T-helper 1 cell (primary cell): ENCODE measurements around the gene KDM6B.
"Not testable (repeated sequence)": the region's sequence is repeated elsewhere in the genome, so short reads cannot be mapped to it uniquely, and the experiment has no call there.

ENCODE experiments used
- DNase-seq, 5 donors: peaks; one replicate each; pipeline ENCODE4 v3.0.0-alpha.2; 2012 to 2020
- total RNA-seq, 4 donors: gene quantifications; one replicate each; lab custom pipeline; 2026; lab: John Stamatoyannopoulos, UW

Gene KDM6B, protein sequence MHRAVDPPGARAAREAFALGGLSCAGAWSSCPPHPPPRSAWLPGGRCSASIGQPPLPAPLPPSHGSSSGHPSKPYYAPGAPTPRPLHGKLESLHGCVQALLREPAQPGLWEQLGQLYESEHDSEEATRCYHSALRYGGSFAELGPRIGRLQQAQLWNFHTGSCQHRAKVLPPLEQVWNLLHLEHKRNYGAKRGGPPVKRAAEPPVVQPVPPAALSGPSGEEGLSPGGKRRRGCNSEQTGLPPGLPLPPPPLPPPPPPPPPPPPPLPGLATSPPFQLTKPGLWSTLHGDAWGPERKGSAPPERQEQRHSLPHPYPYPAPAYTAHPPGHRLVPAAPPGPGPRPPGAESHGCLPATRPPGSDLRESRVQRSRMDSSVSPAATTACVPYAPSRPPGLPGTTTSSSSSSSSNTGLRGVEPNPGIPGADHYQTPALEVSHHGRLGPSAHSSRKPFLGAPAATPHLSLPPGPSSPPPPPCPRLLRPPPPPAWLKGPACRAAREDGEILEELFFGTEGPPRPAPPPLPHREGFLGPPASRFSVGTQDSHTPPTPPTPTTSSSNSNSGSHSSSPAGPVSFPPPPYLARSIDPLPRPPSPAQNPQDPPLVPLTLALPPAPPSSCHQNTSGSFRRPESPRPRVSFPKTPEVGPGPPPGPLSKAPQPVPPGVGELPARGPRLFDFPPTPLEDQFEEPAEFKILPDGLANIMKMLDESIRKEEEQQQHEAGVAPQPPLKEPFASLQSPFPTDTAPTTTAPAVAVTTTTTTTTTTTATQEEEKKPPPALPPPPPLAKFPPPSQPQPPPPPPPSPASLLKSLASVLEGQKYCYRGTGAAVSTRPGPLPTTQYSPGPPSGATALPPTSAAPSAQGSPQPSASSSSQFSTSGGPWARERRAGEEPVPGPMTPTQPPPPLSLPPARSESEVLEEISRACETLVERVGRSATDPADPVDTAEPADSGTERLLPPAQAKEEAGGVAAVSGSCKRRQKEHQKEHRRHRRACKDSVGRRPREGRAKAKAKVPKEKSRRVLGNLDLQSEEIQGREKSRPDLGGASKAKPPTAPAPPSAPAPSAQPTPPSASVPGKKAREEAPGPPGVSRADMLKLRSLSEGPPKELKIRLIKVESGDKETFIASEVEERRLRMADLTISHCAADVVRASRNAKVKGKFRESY (N-terminal part only)
- total RNA-seq = 166 to 357 (median 289) reads per million in 4 donors

DNA sequence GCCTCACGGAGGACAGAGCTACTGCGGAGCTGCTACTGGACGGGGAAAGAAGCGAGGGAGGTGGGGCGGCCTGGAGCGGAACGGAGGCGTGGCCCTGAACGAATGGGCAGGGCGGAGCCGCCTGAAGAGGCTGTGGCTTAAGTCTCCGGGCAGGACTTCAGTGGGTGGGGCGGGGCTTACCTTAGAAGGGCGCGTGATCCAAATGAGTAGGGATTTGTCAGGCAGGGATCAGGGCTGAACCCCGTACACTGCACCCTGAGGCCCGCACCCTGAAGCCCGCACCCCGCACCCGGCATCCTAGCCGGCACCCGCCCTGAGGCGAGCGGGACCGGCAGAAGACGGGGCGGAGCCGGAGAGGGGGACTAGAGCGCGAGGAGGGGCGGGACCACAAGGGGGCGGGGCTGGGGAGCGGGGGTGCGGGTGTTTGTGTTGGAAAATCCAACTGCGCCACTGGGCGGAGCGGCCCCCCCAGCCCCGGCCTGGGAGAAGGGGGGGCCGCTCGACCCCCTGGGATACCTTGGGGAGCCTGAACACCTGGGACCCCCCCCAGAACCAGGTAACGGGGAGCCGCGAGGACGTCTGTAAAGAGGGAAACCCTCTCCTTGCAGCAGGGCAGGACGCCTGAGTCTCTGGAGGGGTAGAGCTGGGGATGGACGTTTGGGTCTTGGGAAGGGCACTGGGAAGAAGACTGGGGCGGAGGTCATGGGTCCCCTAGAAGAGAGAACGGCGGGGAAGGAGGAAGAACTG is at the start of gene KDM6B:
KDM6B (plus strand) TSS at position 423 of the 747 bp plus-strand sequence. CDS start 11,338 bp downstream, outside the sequence.
- peak; percentile 79 to 91 (median 85) for DNase-seq

DNA sequence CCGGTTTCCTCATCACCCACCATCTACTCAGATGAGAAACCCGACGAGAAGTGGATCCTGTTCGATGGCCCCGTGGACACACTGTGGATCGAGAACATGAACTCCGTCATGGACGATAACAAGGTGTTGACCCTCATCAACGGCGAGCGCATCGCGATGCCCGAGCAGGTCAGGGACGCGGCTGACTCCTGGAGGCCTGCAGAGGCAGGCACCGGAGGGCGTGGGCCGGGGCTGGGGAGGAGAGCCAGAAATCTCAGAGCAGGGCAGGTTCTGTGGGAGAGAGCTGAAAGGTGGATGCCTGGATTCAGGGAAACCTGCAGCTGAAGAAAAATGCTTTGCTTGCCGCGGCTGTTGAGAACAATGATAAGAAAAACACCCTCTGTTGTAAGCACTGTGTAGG is 47.2 kb upstream of the KDM6B start:
- DNase-seq = no peak

DNA sequence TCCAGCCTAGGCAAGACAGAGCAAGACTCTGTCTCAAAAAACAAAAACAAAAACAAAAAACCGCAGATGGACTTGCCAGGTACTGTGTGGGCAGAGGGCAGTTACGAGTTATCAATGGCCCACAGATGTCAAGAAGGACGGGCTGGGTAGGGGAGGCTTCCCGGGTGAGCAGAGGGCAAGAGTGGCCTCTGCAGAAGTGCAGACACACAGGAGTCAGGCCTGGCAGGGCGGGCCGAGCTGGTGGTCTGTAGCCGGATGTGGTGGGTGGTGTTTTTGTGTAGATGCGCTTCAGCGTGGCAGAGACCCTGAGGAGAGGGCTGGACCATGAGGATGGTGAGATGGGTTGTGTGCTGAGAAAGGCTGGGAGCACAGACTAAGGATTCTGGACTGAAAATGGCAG is 44.9 kb upstream of the KDM6B start:
- DNase-seq = no peak

DNA sequence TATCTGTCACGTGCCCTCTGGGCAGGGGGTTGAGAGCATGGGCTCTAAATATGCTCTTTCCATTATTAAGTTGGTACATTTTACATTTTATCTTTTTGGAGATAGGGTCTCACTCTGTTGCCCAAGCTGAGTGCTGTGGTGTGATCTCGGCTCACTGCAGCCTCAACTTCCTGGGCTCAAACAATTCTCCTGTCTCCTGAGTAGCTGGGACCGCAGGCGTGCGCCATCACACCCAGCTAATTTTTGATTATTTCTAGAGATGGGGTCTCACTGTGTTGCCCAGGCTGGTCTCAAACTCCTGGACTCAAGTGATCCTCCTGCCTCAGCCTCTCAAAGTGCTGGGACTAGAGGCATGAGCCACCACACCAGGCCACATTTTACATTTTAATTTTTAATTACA is 43.9 kb upstream of the KDM6B start:
- no peak for DNase-seq

DNA sequence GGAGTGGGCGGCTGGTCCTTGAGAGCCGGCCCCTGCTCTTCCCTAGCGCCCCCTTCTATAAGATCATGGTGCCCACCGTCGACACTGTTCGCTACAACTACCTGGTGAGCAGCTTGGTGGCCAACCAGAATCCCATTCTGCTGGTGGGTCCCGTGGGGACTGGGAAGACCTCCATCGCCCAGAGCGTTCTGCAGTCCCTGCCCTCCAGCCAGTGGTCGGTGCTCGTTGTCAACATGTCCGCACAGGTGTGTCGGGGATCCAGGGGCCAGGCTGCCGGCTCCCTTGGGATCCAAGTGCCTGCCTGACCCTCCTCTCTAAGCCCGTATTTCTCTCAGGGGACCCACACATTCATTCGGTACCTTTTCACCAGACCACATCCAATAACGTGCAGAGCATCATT is 41.4 kb upstream of the KDM6B start:
- DNase-seq = no peak

DNA sequence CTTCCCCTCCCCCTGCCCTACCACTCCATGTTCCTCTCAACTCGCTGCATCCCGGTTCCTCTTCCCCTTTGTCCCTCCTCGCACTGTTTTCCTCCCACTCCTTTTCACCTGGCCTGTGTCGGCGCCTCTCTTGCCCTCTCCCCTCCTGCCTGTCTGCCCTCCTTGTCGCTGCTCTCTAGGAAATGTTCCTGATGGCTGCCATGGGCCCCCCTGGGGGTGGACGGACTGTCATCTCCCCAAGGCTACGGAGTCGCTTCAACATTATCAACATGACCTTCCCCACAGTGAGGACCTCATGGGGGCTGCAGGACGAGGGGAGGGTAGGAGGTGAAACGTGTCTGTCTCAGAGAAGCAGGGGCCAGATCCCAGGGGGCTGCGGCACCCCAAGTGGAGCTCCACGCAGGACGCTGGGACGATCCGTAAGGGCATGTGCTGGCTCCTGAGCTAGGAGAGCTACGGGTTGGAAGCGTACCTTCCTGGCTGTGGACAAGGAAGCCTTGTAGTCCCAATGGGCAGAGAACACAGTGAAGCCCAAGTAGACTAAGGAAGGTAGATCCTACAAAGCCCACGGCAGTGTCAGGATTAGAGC is 39.8 kb upstream of the KDM6B start:
- no peak for DNase-seq

DNA sequence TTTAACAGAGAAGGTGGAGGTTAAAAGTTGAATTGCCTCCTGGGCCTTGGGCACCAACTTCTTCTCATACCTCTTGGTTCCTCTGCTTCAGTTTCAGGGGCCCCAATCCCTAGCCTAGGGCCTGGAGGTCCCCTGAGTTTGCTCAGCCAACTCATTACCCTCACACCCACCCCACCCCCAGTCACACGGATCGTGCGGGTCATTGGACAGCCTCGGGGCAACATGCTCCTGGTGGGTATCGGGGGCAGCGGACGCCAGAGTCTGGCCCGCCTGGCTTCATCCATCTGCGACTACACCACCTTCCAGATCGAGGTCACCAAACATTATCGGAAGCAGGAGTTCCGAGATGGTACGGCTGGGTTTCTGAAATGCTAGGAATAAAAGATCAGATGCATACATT is 36.0 kb upstream of the KDM6B start:
- DNase-seq = no peak

DNA sequence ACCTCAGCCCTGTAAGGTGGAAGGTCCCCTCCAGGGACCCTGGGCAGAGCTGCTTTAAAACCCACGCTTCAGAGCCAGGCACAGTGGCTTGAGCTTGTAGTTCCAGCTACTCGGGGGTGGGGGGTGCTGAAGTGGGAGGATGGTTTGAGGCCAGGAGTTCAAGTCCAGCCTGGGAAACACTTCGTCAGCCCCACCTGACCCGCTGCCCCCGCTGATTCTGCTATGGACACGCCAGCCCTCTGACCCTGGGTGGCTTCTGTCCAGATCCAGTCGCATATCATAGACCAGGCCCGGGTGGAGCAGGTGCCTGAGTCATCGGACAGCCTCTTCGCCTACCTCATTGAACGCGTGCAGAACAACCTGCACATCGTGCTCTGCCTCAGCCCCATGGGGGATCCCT is 35.2 kb upstream of the KDM6B start:
- no peak for DNase-seq

DNA sequence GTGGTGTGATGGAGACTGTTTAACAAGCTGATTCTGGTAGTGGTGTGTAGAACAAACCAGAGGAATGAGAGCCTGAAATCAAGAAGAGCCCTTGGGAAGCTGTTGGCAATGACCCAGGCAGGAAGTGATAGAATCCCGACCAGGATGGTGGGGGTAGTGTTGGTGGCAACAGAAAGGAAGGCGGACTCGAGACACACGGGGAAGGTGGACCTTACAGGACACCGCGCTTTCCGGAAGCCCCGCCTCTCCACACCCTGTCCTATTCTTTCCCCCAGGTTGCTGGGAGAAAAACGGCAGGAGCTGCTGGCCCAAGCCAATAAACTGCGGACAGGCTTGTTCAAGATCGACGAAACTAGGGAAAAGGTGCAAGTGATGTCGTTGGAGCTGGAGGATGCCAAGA is 30.0 kb upstream of the KDM6B start:
- no peak for DNase-seq

DNA sequence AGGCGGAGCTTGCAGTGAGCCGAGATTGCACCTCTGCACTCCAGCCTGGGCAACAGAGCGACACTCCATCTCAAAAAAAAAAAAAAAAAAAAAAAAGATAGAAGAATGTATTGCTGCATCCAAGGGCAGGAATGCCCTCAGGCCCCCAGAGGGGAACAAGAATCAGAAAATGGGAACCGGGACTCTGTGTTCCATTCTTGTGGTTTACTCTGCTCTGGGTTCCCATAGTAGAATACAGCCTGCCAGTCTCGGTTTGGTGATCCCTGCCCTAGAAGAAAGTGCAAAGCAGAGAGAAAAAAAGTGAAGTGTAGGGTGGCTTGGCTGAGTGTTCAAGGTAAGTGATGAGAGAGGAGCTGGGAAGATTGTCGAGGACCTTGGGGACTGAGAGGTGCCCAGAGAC is 27.4 kb upstream of the KDM6B start:
- no peak for DNase-seq

DNA sequence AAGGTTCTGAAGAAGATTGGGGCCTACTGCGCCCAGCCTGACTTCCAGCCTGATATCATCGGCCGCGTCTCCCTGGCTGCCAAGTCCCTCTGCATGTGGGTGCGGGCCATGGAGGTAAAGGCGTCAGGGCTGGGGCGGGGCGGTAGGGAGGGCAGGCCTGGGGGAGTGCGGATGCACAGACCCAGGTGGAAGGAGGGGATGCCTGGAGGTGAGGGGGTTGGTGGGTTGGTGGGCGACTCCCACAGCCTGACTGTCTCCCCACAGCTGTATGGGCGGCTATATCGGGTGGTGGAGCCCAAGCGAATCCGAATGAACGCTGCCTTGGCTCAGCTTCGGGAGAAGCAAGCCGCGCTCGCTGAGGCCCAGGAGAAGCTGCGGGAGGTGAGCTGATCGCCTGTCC is 26.8 kb upstream of the KDM6B start:
- DNase-seq = no peak

DNA sequence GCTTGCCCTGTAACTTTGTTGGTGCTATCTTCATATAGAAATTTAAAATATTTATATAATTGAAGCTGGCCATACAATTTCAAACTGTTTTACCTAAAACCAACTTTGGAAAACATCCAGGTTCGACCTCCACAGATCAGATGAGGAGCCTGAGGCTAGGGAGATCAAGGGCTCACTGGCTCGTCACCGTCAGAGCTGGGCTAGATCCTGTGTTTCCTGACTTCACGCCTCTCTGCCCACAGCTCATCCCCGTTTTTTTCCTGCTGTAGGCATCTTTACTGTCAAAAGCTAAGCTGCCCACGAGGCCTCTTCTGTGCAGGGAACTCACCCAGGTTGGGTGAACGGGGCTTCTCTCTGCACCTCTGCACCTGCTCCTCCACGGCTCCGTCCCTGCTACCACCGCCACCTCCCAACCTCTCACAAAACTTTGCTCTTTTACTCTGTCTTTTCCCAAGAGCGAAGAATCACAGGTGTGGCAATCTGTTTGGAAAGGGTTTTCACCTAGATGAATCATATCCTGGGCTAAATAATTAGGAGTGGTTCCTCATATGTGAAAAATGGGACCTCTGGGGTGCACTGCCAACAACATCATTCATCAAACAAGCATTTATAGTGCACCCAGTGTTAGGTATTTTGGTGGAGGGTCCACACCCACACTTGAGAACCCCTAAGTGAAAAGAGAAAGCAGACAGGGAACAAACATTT is 24.8 kb upstream of the KDM6B start:
- no peak for DNase-seq

DNA sequence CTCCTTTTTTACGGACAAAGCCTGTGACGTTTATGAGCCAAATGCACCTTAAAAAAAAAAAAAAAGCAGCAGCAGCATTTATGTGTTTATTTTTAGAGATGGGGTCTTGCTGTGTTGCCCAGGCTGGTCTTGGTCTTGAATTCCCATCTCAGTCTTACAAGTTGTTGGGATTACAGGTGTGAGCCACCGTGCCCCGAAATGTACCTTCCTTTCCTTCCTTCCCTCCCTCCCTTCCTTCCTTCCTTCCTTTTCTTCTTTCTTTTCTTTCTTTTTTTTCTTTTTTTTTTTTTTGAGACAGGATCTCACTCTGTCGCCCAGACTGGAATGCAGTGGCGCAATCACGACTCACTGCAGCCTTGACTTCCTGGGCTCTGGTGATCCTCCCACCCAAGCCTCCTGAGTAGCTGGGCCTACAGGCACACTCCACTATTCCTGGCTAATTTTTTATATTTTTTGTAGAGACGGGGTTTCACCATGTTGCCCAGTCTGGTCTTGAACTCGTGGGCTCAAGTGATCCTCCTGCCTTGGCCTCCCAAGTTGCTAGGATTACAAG is 24.1 kb upstream of the KDM6B start:
- not testable (repeated sequence) for DNase-seq

DNA sequence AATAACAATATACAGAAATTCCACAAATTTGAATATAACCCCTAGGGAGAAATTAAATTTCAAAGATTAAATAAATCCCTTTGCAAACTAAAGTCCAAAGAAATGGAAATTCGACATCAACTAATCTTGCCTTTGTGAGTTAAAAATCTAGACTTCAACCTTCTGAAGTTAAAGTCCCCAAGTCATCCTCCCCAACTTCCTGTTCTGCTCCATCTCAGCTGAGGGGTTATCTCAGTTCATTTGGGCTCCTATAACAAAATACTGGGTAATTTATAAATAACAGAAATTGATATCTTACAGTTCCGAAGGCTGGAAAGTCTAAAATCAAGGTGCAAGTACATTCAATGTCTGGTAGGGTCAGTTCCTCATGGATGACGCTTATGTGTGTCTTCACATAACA is 22.8 kb upstream of the KDM6B start:
- DNase-seq = no peak

DNA sequence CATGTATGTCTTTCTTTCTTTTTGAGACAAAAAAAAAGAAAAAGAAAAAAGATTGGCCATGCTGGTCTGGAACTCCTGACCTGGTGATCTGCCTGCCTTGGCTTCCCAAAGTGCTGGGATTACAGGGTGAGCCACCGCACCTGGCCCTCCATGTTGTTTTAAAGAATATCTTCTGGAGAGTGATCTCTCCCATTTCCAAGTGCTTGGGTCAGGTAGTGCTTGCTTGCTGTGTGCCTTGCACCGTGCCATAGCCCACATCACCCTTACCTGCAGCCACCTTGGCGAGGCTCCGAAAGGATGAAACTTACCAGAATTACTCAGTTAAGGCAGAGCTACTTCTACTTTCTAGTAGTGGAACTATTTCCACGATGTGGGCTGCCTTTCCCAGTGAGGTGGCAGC is 19.0 kb upstream of the KDM6B start:
- DNase-seq = no peak

DNA sequence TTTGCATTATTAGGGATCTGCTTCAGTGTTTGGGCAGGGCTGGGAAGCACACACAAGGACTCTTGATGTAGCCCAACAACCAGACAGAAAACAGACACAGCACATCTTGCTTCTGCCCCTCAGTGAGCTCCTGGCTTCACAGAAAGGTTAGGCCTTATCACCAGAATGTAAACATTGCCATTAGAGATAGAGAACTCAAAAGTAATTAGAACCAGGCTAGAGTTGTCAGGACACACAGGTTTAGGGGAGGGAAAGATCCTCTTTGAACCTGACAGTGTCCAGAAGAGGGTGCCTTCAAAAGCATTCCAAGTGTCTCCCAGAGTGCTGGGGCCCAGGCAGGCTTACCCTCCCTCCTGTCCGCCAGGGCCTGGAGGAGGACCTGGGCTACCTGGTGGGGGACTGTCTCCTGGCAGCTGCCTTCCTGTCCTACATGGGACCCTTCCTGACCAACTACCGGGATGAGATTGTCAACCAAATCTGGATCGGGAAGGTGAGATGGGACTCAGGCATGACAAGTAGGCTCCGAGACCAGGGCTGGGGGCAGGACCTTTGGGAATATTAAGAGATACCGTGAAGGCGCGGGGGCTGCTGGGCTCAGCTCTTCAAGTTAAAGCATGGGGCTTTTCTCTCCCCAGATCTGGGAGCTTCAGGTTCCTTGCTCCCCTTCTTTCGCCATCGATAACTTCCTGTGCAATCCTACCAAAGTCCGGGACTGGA is 16.9 kb upstream of the KDM6B start:
- DNase-seq = no peak

DNA sequence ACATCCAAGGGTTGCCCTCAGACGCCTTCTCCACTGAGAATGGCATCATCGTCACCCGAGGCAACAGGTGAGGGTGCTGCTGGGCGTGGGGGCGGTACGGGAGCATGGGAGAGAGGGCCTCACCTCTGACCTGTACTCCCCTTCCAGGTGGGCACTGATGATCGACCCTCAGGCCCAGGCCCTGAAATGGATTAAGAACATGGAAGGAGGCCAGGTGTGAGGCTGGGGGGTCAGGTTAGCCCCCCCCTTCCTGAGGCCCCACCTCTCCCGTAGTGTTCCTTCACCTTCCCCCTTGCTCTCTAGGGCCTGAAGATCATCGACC is 16.4 kb upstream of the KDM6B start:
- no peak for DNase-seq

DNA sequence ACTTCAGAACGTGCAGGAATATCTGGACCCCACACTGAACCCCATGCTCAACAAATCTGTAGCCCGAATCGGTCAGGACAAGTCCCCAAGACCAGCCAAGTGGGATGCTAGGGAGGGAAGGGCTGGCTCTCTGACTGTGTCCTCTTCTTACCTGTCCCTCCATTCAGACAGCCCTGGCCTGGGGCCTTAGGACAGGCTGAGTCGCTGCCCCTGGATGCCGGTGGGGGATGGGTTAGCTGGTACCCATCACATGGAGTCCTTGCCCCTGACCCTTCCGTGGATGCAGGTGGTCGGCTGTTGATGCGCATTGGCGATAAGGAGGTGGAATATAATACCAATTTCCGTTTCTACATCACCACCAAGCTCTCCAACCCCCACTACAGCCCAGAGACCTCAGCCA is 16.0 kb upstream of the KDM6B start:
- DNase-seq = no peak

DNA sequence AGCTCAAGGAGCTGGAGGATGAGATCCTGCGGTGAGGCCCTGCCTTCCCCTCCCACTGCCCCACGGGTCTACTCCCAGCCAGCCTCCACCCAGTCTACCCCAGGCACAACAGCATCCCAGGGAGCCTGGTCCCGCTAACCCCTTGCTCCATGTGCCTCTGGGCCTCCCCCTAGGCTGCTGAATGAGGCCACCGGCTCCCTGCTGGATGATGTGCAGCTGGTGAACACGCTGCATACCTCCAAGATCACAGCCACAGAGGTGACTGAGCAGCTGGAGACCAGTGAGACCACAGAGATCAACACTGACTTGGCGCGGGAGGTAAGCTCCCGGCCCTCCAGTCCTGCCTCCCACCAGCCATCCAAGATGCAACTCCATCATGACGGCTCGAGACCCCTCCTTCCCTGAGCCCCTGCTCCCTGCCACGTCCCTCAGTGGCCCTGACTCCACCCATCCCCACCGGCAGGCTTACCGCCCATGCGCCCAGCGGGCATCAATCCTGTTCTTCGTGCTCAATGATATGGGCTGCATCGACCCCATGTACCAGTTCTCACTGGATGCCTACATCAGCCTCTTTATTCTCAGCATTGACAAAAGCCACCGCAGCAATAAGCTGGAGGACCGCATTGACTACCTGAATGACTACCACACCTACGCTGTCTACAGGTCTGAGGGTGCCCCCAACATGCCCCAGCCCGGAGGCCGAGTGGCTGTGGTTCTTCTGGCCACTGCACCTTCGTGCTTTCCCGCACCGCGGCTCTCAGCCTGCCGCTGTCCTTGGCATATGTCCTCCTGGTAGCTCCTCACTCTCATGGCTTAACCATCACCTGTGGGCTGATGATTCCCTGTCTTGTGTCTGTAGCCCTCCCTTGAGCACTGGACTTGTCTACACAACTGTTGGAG is 15.0 kb upstream of the KDM6B start:
- DNase-seq = no peak

DNA sequence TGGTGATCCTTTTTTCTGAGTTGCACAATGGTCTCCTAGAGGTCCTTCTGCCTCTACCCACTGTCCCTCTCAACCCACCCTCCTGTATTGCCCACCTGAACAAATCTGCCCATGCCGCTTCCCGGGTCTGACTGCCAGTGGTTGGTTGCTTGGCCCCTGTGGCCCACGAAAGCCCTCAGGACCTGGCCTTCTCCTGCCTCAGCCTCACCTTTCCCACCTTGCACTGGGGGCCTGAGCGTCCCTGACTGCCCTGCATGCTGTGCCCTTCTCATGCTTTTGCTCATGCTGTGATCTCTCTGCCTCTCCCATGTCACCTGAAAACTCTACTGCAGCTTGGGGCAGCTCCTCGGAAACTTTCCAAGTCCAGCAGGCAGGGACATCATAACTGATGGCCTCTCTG is 13.8 kb upstream of the KDM6B start:
- DNase-seq = no peak
